Measurements from ENCODE around the gene OAT.

DNA sequence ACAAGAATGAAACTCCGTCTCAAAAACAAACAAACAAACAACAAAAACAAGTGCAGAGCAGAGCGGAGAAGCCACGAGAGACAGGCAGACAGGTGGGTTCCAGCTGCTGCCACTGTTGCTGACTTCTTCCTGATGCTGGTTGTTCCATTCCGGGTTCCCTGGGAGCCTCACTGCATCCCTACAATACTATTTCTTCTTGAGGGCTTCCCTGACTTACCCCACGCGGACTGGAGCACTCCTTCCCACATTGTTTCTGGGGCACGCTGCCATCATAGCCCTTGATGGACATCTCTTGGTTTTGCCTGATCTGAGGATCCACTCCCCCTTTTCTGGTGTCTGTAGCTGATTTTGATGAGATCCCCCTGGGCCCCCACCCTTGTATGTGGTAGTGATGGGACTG lies 36.7 kb upstream of the OAT start:
- TF ChIP-seq, protein P1, sequence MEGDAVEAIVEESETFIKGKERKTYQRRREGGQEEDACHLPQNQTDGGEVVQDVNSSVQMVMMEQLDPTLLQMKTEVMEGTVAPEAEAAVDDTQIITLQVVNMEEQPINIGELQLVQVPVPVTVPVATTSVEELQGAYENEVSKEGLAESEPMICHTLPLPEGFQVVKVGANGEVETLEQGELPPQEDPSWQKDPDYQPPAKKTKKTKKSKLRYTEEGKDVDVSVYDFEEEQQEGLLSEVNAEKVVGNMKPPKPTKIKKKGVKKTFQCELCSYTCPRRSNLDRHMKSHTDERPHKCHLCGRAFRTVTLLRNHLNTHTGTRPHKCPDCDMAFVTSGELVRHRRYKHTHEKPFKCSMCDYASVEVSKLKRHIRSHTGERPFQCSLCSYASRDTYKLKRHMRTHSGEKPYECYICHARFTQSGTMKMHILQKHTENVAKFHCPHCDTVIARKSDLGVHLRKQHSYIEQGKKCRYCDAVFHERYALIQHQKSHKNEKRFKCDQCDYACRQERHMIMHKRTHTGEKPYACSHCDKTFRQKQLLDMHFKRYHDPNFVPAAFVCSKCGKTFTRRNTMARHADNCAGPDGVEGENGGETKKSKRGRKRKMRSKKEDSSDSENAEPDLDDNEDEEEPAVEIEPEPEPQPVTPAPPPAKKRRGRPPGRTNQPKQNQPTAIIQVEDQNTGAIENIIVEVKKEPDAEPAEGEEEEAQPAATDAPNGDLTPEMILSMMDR (IDR thresholded peaks at IDR 0.05; ENCODE audit: low read length), result no peak
- no peak for TF ChIP-seq EZH2 (optimal IDR thresholded peaks at IDR 0.05; ENCODE audit: low read depth, low read length)

All from MM.1S (cell line).